ENCODE data around the gene KPNA3. TPM values are rescaled to one million over a fixed set of nuclear protein-coding genes. Genes with fewer than 3 reads are reported as not detected.
A peak's percentile ranks its signal among the peaks of the same experiment; 100 is the strongest.
"Not testable (repeated sequence)": the region's sequence is repeated elsewhere in the genome, so short reads cannot be mapped to it uniquely, and the experiment has no call there.

The KPNA3 gene
- total RNA-seq, 1 donor from 2014 or later: 32.2 TPM

GRCh38 chr13:49812812-49813211 is 20.3 kb upstream of the KPNA3 start:
- no peaks in the 10 kb centered on the region for H3K27me3 ChIP-seq (ENCODE audit: control insufficient read depth, insufficient read depth, low read length)
- no peak overlapping the region for H3K4me3 ChIP-seq (ENCODE audit: low read depth, low read length)
- no peak for DNase-seq (ENCODE audit: low read depth)
- H3K36me3 ChIP-seq (ENCODE audit: control insufficient read depth, insufficient read depth, low read length): no peaks in the 10 kb centered on the region
- TF ChIP-seq, protein P1, sequence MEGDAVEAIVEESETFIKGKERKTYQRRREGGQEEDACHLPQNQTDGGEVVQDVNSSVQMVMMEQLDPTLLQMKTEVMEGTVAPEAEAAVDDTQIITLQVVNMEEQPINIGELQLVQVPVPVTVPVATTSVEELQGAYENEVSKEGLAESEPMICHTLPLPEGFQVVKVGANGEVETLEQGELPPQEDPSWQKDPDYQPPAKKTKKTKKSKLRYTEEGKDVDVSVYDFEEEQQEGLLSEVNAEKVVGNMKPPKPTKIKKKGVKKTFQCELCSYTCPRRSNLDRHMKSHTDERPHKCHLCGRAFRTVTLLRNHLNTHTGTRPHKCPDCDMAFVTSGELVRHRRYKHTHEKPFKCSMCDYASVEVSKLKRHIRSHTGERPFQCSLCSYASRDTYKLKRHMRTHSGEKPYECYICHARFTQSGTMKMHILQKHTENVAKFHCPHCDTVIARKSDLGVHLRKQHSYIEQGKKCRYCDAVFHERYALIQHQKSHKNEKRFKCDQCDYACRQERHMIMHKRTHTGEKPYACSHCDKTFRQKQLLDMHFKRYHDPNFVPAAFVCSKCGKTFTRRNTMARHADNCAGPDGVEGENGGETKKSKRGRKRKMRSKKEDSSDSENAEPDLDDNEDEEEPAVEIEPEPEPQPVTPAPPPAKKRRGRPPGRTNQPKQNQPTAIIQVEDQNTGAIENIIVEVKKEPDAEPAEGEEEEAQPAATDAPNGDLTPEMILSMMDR (IDR thresholded peaks at IDR 0.05; ENCODE audit: insufficient read depth, low read length, poor library complexity, severe bottlenecking): no peak

DNA sequence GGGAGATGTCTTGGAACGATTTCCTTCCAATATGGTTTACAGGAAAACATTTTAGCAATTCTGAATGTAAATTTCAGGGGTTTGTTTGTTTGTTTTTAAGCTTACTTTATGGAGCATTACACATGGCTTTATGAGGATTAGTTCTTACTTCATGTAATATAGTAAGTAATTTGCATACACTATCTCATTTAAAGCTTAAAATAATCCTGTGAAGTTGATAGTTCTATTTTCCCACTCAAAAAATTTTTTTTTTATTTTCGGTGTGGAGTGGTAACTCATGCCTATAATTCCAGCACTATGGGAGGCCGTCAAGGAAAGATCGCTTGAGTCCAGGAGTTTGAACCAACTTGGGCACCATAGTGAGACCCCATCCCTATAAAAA is 19.0 kb upstream of the KPNA3 start:
- H3K36me3 ChIP-seq (ENCODE audit: control insufficient read depth, insufficient read depth, low read length): no peaks in the 10 kb centered on the region
- TF ChIP-seq, protein P1 (IDR thresholded peaks at IDR 0.05; ENCODE audit: insufficient read depth, low read length, poor library complexity, severe bottlenecking): no peak
- no peaks in the 10 kb centered on the region for H3K27me3 ChIP-seq (ENCODE audit: control insufficient read depth, insufficient read depth, low read length)
- no peak overlapping the region for H3K4me3 ChIP-seq (ENCODE audit: low read depth, low read length)
- DNase-seq (ENCODE audit: low read depth): no peak

GRCh38 chr13:49810567-49811526 is 18.4 kb upstream of the KPNA3 start:
- Histone ChIP-seq H3K36me3 (ENCODE audit: control insufficient read depth, insufficient read depth, low read length) (no peaks in the 10 kb centered on the region), H3K27me3 (ENCODE audit: control insufficient read depth, insufficient read depth, low read length) (no peaks in the 10 kb centered on the region), H3K4me3 (ENCODE audit: low read depth, low read length) (no peak overlapping the region)
- peak; percentile 39 for DNase-seq (ENCODE audit: low read depth)
- TF ChIP-seq, protein P1 (IDR thresholded peaks at IDR 0.05; ENCODE audit: insufficient read depth, low read length, poor library complexity, severe bottlenecking): no peak

DNA sequence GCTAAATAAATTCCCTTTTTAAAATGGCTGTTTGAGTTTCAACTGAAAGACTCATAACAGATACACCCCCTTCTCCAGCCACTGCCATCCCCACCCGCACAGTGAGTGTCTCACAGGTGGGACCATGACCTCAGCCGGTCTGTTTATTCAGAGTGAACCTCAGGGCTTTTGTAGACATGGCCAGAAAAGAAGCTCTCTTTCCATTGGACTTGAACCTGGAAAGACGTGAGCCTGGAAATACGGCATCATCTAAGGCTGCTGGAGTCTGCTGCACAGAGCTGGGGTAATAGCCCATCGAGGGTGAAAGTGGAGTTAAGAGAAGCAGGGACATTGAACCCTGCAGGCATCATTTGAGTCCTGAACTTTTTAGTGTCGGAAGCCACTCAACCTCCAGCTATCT is 15.2 kb upstream of the KPNA3 start:
- Histone ChIP-seq H3K27me3 (ENCODE audit: control insufficient read depth, insufficient read depth, low read length) (no peaks in the 10 kb centered on the region), H3K4me3 (ENCODE audit: low read depth, low read length) (no peak overlapping the region), H3K36me3 (ENCODE audit: control insufficient read depth, insufficient read depth, low read length) (no peaks in the 10 kb centered on the region)
- DNase-seq (ENCODE audit: low read depth): no peak
- TF ChIP-seq, protein P1 (IDR thresholded peaks at IDR 0.05; ENCODE audit: insufficient read depth, low read length, poor library complexity, severe bottlenecking): no peak

DNA sequence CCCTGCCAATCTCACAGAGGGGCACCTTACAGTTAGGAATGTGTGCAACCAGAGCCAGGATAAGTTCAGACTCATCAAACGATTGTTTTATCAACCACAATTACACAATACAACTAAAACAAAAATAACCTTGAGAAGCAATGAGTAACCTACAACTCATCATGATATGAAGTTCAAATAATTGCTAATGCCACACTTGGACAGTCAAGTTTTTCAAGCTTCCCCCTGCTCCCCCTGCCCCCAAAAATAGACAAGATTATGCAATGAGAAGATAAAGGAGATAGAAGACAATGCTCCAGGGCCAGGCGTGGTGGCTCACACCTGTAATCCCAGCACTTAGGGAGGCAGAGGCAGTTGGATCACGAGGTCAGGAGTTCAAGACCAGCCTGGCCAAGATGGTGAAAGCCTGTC is 13.6 kb upstream of the KPNA3 start:
- no peaks in the 10 kb centered on the region for H3K36me3 ChIP-seq (ENCODE audit: control insufficient read depth, insufficient read depth, low read length)
- no peaks in the 10 kb centered on the region for H3K27me3 ChIP-seq (ENCODE audit: control insufficient read depth, insufficient read depth, low read length)
- TF ChIP-seq, protein P1 (IDR thresholded peaks at IDR 0.05; ENCODE audit: insufficient read depth, low read length, poor library complexity, severe bottlenecking): no peak
- no peak for DNase-seq (ENCODE audit: low read depth)
- no peak overlapping the region for H3K4me3 ChIP-seq (ENCODE audit: low read depth, low read length)

GRCh38 chr13:49803047-49803446 is 10.6 kb upstream of the KPNA3 start:
- DNase-seq (ENCODE audit: low read depth); H3K36me3 ChIP-seq (ENCODE audit: control insufficient read depth, insufficient read depth, low read length); H3K4me3 ChIP-seq (ENCODE audit: low read depth, low read length); H3K27me3 ChIP-seq (ENCODE audit: control insufficient read depth, insufficient read depth, low read length): not testable (repeated sequence)

All from kidney epithelial cell (primary cell).